AG04450 (cell line): ENCODE measurements around the gene PXDC1. TPM values are rescaled to one million over a fixed set of nuclear protein-coding genes. Genes with fewer than 3 reads are reported as not detected.
"Not testable (repeated sequence)": the region's sequence is repeated elsewhere in the genome, so short reads cannot be mapped to it uniquely, and the experiment has no call there.

Experiments
- CTCF ChIA-PET: fragments of 300-600, 350-600 bp; formaldehyde crosslinking; extraction: SDS; loops from one replicate; lab custom pipeline; 2022; ENCODE audit warnings: antibody characterized with exemption, inconsistent platforms; lab: Charles Lee
- POLR2A ChIA-PET: fragments of 350-600 bp; formaldehyde crosslinking; extraction: SDS; loops from one replicate; lab custom pipeline; 2021; ENCODE audit warnings: antibody characterized with exemption, inconsistent platforms; lab: Yijun Ruan, JAX
- DNase-seq: peaks from one replicate; pipeline ENCODE4 v3.0.0-alpha.2; 2011; ENCODE audit warnings: low read depth, low spot score
- H3K27ac ChIP-seq: one replicate; pipeline ENCODE4 v1.5.1; 2012; ENCODE audit warnings: low read depth, low read length, control low read depth
- H3K27me3 ChIP-seq: one replicate; pipeline ENCODE4 v1.6.0; 2012; ENCODE audit warnings: low read length; ENCODE audit not compliant: control insufficient read depth, insufficient read depth
- H3K4me3 ChIP-seq: 2 replicates; pipeline ENCODE4 v1.5.1; 2011; ENCODE audit warnings: mild to moderate bottlenecking, low read depth, low read length, control low read depth
- H3K9me3 ChIP-seq: 2 replicates; pipeline ENCODE4 v1.5.1; 2012; ENCODE audit warnings: low read length; ENCODE audit not compliant: control insufficient read depth, insufficient read depth
- CTCF ChIP-seq: IDR thresholded peaks from 2 replicates; pipeline ENCODE4 v1.5.1; 2011; ENCODE audit warnings: low read depth, low read length, control low read depth, inconsistent platforms
- polyA plus RNA-seq: library from polyadenylated mRNA; depleted of rRNA; stranded (reverse); fragments of >200 nt; gene quantifications from 2 replicates; pipeline ENCODE4 v1.2.3, GENCODE V29; 2011

The PXDC1 gene
- polyA plus RNA-seq, 1 experiment: 13.5 TPM

GRCh38 chr6:3761989-3762270 lies 10.4 kb upstream of the PXDC1 start:
- no peak for DNase-seq
- Histone ChIP-seq H3K27me3 (no peaks in the 10 kb centered on the region), H3K27ac (no peak overlapping the region), H3K4me3 (no peak overlapping the region), H3K9me3 (peaks cover 3% of the 10 kb centered on the region; the same call in 1 of the 2 replicates)
- no peak for TF ChIP-seq CTCF
- POLR2A ChIA-PET: no interaction called here
- CTCF ChIA-PET: no interaction called here

DNA sequence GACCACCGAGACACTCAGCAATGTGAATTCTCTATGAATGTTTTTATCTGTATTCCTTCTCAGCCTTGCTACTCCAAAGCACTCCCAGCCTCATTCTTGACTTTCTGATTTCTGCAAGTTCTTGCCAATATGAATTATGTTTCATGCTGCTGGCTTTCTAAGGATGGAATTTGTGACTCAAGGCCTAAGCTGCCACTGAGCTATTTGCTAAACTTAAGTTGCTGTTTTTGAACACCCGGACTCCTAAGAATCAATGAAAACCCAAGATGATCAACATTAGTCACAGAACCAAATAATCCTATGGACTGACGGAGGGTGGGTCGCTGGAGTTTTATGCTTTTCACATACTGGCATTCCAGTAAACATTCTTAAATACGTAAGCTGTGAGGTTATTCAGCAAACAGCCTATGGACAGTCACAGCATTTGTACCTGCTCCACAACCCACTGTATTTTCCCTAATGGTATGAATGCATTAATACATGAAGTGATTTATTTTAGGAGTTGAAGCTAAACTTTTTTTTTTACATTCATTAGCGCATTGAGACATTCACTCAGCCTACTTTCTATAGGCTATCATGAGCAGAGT lies 8.2 kb upstream of the PXDC1 start:
- Histone ChIP-seq H3K9me3 (peaks cover 3% of the 10 kb centered on the region; the same call in 1 of the 2 replicates), H3K27ac (peak overlapping the region; percentile 53), H3K27me3 (no peaks in the 10 kb centered on the region), H3K4me3 (no peak overlapping the region)
- POLR2A ChIA-PET: interaction anchor here (0.8 to 1.4 kb wide), 3 partner anchors 66 to 218 kb away, joined by 3 to 5 read pairs (median 3); partner anchors contain the start of gene FAM50B
- no peak for TF ChIP-seq CTCF
- CTCF ChIA-PET: interaction anchor here (0.7 to 1.2 kb wide), 7 partner anchors 11 to 235 kb away, joined by 3 to 5 read pairs (median 4); partner anchors contain the start of gene FAM50B
- peak; percentile 74 for DNase-seq

DNA sequence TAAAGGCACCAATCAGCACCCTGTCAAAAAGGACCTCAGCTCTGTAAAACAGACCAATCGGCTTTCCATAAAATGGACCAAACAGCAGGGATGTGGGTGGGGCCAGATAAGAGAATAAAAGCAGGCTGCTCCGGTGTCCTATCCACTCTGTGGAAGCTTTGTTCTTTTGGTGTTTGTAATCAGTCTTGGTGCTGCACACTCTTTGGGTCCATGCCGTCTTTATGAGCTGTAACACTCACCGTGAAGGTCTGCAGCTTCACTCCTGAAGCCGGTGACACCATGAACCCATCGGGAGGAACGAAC lies 7.3 kb upstream of the PXDC1 start:
- POLR2A ChIA-PET: interaction anchor here (0.8 to 1.4 kb wide), 2 partner anchors 91 to 219 kb away, joined by 3 read pairs; partner anchors contain the start of gene FAM50B

GRCh38 chr6:3757998-3758841 lies 6.7 kb upstream of the PXDC1 start:
- ChIA-PET POLR2A (interaction anchor here (1.4 kb wide), 1 partner anchor 220 kb away, joined by 3 read pairs; no protein-coding TSS in a partner anchor), CTCF (interaction anchor here (1.2 kb wide), 1 partner anchor 9 kb away, joined by 4 read pairs; no protein-coding TSS in a partner anchor)
- H3K27me3 ChIP-seq, DNase-seq, H3K9me3 ChIP-seq, H3K4me3 ChIP-seq, H3K27ac ChIP-seq: not testable (repeated sequence)

More for the DNA sequence above, 7.3 kb upstream of the PXDC1 start:
- no peak overlapping the region for H3K27ac ChIP-seq
- CTCF ChIA-PET: interaction anchor here (1.2 kb wide), 1 partner anchor 10 kb away, joined by 4 read pairs; no protein-coding TSS in a partner anchor
- no peak overlapping the region for H3K4me3 ChIP-seq
- no peaks in the 10 kb centered on the region for H3K27me3 ChIP-seq
- no peak for TF ChIP-seq CTCF
- peaks cover 3% of the 10 kb centered on the region; the same call in 1 of the 2 replicates for H3K9me3 ChIP-seq
- no peak for DNase-seq

GRCh38 chr6:3757241-3757641 lies 5.7 kb upstream of the PXDC1 start:
- TF ChIP-seq CTCF: no peak
- Histone ChIP-seq H3K27ac (no peak overlapping the region), H3K27me3 (no peaks in the 10 kb centered on the region), H3K9me3 (peaks cover 3% of the 10 kb centered on the region; the same call in 1 of the 2 replicates), H3K4me3 (no peak overlapping the region)
- ChIA-PET CTCF (interaction anchor here (3.5 kb wide), 1 partner anchor 92 kb away, joined by 14 read pairs; the partner anchor contains the start of gene FAM50B), POLR2A (no interaction called here)
- DNase-seq: no peak
